ENCODE measurements around the gene AGA.

The AGA gene

DNA sequence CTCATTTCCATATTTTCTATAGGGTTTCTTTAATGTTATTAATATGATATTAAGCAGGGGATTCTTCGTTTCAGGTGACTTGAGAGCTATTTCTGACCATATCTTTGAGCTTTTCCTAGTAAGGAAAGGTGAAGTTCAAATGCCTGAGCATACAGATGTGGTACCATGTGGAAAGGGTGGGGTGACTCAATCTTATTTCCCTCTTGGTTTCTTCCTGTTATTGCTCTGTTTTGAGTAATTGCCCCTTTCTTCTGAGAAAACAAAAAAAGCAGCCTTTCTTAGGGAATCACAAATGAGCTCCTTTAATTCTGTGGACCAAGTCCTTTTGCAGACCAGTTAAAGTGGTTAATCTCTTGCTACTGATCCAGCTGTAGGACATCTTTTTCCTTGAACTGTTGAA is 41.0 kb upstream of the AGA start:
- H3K4me1 ChIP-seq (ENCODE audit: control insufficient read depth, insufficient read depth, low read length) = no peaks in the 10 kb centered on the region; the same call in 1 of the 2 replicates
- no peak for TF ChIP-seq ZSCAN4 (tag by site-specific recombination; IDR thresholded peaks at IDR 0.05)
- TF ChIP-seq ZNF664 (tag by site-specific recombination; IDR thresholded peaks at IDR 0.05) = no peak
- TF ChIP-seq ZNF112 (tag by site-specific recombination; IDR thresholded peaks at IDR 0.05) = no peak
- TF ChIP-seq ZNF514 (tag by site-specific recombination; IDR thresholded peaks at IDR 0.05) = no peak
- no peak for TF ChIP-seq ZNF645 (tag by site-specific recombination; IDR thresholded peaks at IDR 0.05)
- TF ChIP-seq ZNF366 (tag by site-specific recombination; conservative IDR thresholded peaks at IDR 0.05) = no peak
- no peak for TF ChIP-seq SP2 (tag by site-specific recombination; IDR thresholded peaks at IDR 0.05)
- TF ChIP-seq HOXA7 (CRISPR knock-in tag; IDR thresholded peaks at IDR 0.05; ENCODE audit: borderline replicate concordance) = no peak
- TF ChIP-seq ZNF707 (tag by site-specific recombination; IDR thresholded peaks at IDR 0.05) = no peak
- no peak for TF ChIP-seq PRDM10 (tag by site-specific recombination; IDR thresholded peaks at IDR 0.05)
- no peak for TF ChIP-seq ZNF248 (tag by site-specific recombination; IDR thresholded peaks at IDR 0.05)
- no peak for TF ChIP-seq REPIN1 (tag by site-specific recombination; IDR thresholded peaks at IDR 0.05; ENCODE audit: low read depth)
- TF ChIP-seq PRDM6 (tag by site-specific recombination; IDR thresholded peaks at IDR 0.05) = no peak
- TF ChIP-seq ZNF133 (tag by site-specific recombination; IDR thresholded peaks at IDR 0.05) = no peak
- H3K27ac ChIP-seq (ENCODE audit: extremely low read depth, low read depth, low read length) = no peak overlapping the region
- no peaks in the 10 kb centered on the region for H3K9me3 ChIP-seq (ENCODE audit: control insufficient read depth, insufficient read depth, low read depth, low read length)
- no peaks in the 10 kb centered on the region for H3K36me3 ChIP-seq (ENCODE audit: control insufficient read depth in 2 of 2, insufficient read depth in 1 of 2, low read length in 2 of 2)
- H3K4me3 ChIP-seq (ENCODE audit: low read depth, low read length) = no peak overlapping the region
- ChIA-PET CTCF (no interaction called here), POLR2A (no interaction called here)

DNA sequence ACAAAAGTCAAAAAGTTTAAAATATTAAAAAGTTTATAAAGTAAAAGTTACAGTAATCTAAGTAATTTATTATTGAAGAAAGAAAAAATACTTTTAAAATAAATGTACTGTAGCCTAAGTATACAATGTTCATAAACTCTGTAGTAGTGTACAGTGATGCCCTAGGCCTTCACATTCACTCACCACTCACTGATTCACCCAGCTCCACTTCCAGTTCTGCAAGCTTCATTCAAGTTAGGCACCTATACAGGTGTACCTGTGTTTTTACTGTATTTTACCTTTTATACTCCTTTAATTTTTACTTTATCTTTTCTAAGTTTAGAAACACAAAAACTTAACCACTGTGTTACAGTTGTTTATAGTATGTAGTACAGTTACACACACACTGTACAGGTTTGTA is 40.1 kb upstream of the AGA start:
- POLR2A ChIA-PET = no interaction called here
- CTCF ChIA-PET = no interaction called here
- Histone ChIP-seq H3K4me1 (ENCODE audit: control insufficient read depth, insufficient read depth, low read length) (no peaks in the 10 kb centered on the region; the same call in 1 of the 2 replicates), H3K9me3 (ENCODE audit: control insufficient read depth, insufficient read depth, low read depth, low read length) (no peaks in the 10 kb centered on the region), H3K36me3 (ENCODE audit: control insufficient read depth in 2 of 2, insufficient read depth in 1 of 2, low read length in 2 of 2) (no peaks in the 10 kb centered on the region), H3K27ac (ENCODE audit: extremely low read depth, low read depth, low read length) (no peak overlapping the region), H3K4me3 (ENCODE audit: low read depth, low read length) (no peak overlapping the region)
- TF ChIP-seq GLIS2 (tag by site-specific recombination; IDR thresholded peaks at IDR 0.05) = no peak
- no peak for TF ChIP-seq ZNF623 (tag by site-specific recombination; IDR thresholded peaks at IDR 0.05)
- no peak for TF ChIP-seq ZBTB26 (tag by site-specific recombination; optimal IDR thresholded peaks at IDR 0.05)
- no peak for TF ChIP-seq OSR2 (tag by site-specific recombination; IDR thresholded peaks at IDR 0.05)
- no peak for TF ChIP-seq ZNF555 (tag by site-specific recombination; conservative IDR thresholded peaks at IDR 0.05)
- no peak for TF ChIP-seq REST (tag by site-specific recombination; IDR thresholded peaks at IDR 0.05)
- TF ChIP-seq ZNF558 (tag by site-specific recombination; IDR thresholded peaks at IDR 0.05) = no peak

Measured in HEK293 (cell line).